ENCODE results near the gene CCDC149.

DNA sequence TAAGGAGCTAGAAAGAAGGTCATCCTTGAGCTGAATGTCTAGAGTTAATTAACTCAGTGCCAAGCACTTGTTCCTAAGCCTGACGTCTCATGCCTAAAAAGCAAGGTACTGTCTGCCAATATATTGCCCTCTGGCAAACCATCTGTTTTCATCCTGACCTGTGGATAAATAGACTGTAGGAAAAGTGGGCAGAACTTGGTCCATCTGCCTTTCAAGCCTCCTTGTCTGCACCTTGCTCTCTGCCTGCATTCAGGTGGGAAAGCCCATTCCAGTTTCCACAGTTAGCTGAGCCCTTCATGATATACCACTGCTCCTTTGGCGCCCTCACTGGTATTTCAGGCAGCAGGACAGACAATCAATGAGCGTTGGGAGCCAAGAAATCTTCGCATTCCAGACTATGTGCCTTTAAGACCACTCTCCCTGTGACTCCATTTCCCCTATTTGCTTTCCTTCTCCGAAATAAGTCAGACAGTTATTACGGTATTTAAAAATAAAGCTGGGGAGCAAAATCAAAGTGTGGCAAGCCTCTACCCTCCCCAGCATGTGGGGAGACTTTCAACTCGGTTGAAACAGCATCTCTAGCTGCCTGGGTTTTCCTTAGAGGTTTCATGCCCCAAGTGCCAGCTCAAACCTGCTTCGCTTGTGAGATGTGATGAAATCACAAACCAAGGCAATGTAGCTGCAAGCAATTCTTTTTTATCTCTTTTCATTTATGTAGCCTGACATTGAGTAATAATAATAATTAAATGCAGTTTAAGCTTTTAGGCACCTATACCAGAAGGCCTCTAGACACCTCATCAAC lies 2.5 kb upstream of the CCDC149 start:
- TF ChIP-seq EZH2 (IDR thresholded peaks at IDR 0.05; ENCODE audit: low read depth) (no peak), CTCF (conservative IDR thresholded peaks at IDR 0.05) (no peak)

All from PC-9 (cell line).